Right atrium auricular region (tissue), 2 donors: ENCODE measurements around the gene ZFAND3. TPM values are rescaled to one million over a fixed set of nuclear protein-coding genes. Genes with fewer than 3 reads are reported as not detected.

Source experiments
- total RNA-seq, 2 donors: library from RNA; depleted of rRNA; stranded (reverse); fragments of >200 nt; gene quantifications; one replicate each; pipeline ENCODE4 v1.1.0, GENCODE V29; 2016

ZFAND3 gene
- total RNA-seq, 2 donors from 2014 or later: 36.7 to 40.0 TPM

Other genes with a start within 250 kb of the ZFAND3 start
- gene MDGA1, start 121.8 kb upstream of the ZFAND3 start, total RNA-seq: 1 to 10 TPM; 5.5 to 6.1 TPM